HL-60 (cell line): Measurements from ENCODE around the gene THEM5.
"Not testable (repeated sequence)": the region's sequence is repeated elsewhere in the genome, so short reads cannot be mapped to it uniquely, and the experiment has no call there.

Source experiments
- DNase-seq, 2 experiments: peaks; one replicate each; pipeline ENCODE4 v3.0.0-alpha.2; 2010 to 2020; ENCODE audit warnings: low read depth in 1 of 2, low spot score in 1 of 2
- H3K27ac ChIP-seq: fragments of 250-450 bp; sonication (Bioruptor Pico); replicated peaks from 2 replicates; pipeline ENCODE4 v1.5.1; 2020; ENCODE audit warnings: mild to moderate bottlenecking, moderate library complexity
- H3K27me3 ChIP-seq: fragments of 250-450 bp; sonication (Bioruptor Pico); 2 replicates; pipeline ENCODE4 v1.5.1; 2021; ENCODE audit warnings: mild to moderate bottlenecking, moderate library complexity; ENCODE audit not compliant: insufficient read depth, poor library complexity, severe bottlenecking
- H3K4me3 ChIP-seq: replicated peaks from 2 replicates; pipeline ENCODE4 v1.5.1; 2011; ENCODE audit warnings: mild to moderate bottlenecking, control low read depth, low read length; ENCODE audit not compliant: insufficient read depth
- CTCF ChIP-seq: IDR thresholded peaks from one replicate; pipeline ENCODE4 v1.5.1; 2011; ENCODE audit warnings: low read length, control low read depth, inconsistent platforms; ENCODE audit not compliant: insufficient read depth
- GABPA ChIP-seq: IDR thresholded peaks from 2 replicates; pipeline ENCODE4 v1.6.1; 2012; ENCODE audit warnings: low read depth
- POLR2AphosphoS5 ChIP-seq: IDR thresholded peaks from 2 replicates; pipeline ENCODE4 v1.6.1; 2012; ENCODE audit warnings: low read depth
- REST ChIP-seq: IDR thresholded peaks from 2 replicates; pipeline ENCODE4 v1.6.1; 2012; ENCODE audit warnings: low read depth; ENCODE audit not compliant: insufficient replicate concordance
- SPI1 ChIP-seq: IDR thresholded peaks from 2 replicates; pipeline ENCODE4 v1.6.1; 2012; ENCODE audit warnings: low read depth, mild to moderate bottlenecking, borderline replicate concordance

Gene THEM5

GRCh38 chr1:151875419-151876097 lies 22.0 kb upstream of the THEM5 start:
- H3K4me3 ChIP-seq, result no peak overlapping the region
- no peak for DNase-seq
- H3K27me3 ChIP-seq, result no peaks in the 10 kb centered on the region
- TF ChIP-seq SPI1 (no peak), POLR2AphosphoS5 (no peak)
- no peak overlapping the region for H3K27ac ChIP-seq

GRCh38 chr1:151872776-151873175 lies 19.3 kb upstream of the THEM5 start:
- DNase-seq, result peak in 1 of 2 experiments; percentile 27
- not testable (repeated sequence) for H3K27me3 ChIP-seq, H3K4me3 ChIP-seq, H3K27ac ChIP-seq
- TF ChIP-seq SPI1, result peak; percentile 90

DNA sequence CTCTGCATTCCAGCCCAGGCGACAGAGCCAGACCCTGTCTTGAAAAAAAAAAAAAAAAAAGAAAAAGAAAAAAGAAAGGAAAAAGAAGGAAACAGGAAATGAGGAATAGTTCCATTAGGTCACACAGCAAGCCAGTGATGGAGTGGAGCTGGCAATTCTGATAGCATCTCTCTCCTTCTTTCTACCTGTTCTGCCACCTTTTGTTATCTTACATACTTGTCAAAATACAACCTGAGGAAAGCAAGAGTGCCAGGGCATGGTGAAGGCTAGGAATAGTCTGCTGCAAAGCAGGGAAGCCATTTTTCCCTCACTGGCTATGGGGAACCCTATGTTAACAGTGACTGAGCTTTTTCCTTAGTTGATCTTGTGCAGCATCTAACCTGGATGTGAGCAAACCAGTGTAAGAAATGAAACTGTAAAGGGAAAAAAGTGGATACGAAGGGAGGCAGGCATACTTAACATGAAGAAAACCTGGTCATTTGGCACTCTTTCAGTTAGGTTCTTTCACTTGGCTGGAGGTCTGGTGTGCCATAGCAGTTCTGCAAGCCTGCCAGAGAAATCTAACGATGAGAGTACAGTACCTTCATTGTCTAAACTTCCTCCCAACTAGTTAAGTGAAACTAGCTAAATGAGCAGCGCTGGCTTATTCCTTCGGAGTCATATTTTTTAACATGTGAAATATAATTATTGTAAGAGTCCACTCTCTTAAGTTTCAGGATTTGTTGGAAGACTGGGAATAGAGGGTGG lies 17.9 kb upstream of the THEM5 start:
- DNase-seq, result no peak
- TF ChIP-seq SPI1 (no peak), POLR2AphosphoS5 (no peak), REST (no peak), CTCF (no peak), GABPA (no peak)
- Histone ChIP-seq H3K27ac (no peak overlapping the region), H3K27me3 (no peaks in the 10 kb centered on the region), H3K4me3 (no peak overlapping the region)

DNA sequence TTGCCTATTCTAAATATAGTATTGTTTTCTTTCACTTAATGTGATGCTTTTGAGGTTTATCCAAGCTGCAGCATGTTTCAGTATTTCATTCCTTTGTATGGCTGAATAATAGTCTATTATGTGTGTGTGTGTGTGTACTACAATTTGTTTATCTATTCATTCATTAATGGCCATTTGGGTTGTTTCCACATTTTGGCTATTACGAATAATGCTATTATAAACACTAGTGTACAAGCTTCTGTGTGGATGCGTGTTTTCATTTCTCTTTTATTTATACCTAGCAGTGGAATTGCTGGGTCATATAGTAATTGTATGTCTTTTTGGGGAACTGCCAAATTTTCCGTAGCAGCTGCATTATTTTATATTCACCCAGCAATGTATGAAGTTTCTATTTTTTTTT lies 15.0 kb upstream of the THEM5 start:
- H3K4me3 ChIP-seq, result no peak overlapping the region
- H3K27ac ChIP-seq, result no peak overlapping the region
- no peaks in the 10 kb centered on the region for H3K27me3 ChIP-seq
- no peak for DNase-seq
- TF ChIP-seq CTCF, result no peak
- no peak for TF ChIP-seq GABPA
- TF ChIP-seq POLR2AphosphoS5, result no peak

- H3K4me3 ChIP-seq, result no peak overlapping the region
- no peak for TF ChIP-seq SPI1
- no peak for TF ChIP-seq REST
- DNase-seq, result peak; percentile 19 to 72
- no peaks in the 10 kb centered on the region for H3K27me3 ChIP-seq
- H3K27ac ChIP-seq, result no peak overlapping the region
Measured at GRCh38 chr1:151867765-151868411, 14.4 kb upstream of the THEM5 start.
